HepG2 (cell line): Measurements from ENCODE around the gene SQOR. TPM values are rescaled to one million over a fixed set of nuclear protein-coding genes. Genes with fewer than 3 reads are reported as not detected.

Experiments
- ARID2 ChIP-seq: sonication (generic); formaldehyde crosslinking; IDR thresholded peaks from 2 replicates; pipeline ENCODE4 v1.8.1; 2022; ENCODE audit warnings: mild to moderate bottlenecking, missing genetic modification reagents, borderline replicate concordance
- CHD2 ChIP-seq: IDR thresholded peaks from 2 replicates; pipeline ENCODE4 v1.6.1; 2011; ENCODE audit warnings: low read depth, low read length, improper control_type of control experiment
- DR1 ChIP-seq: sonication (generic); formaldehyde crosslinking; IDR thresholded peaks from 2 replicates; pipeline ENCODE4 v1.8.0; 2021; ENCODE audit warnings: mild to moderate bottlenecking, missing genetic modification reagents, inconsistent platforms
- HDAC2 ChIP-seq: sonication (generic); formaldehyde crosslinking; IDR thresholded peaks from 2 replicates; pipeline ENCODE4 v1.4.0; 2020; ENCODE audit warnings: missing genetic modification reagents
- IKZF4 ChIP-seq: sonication (generic); formaldehyde crosslinking; IDR thresholded peaks from 2 replicates; pipeline ENCODE4 v1.5.1; 2020; ENCODE audit warnings: borderline replicate concordance, mild to moderate bottlenecking, low read depth, missing genetic modification reagents; ENCODE audit errors: not compliant biosample characterization
- NFIC ChIP-seq: IDR thresholded peaks from 2 replicates; pipeline ENCODE4 v1.6.1; 2012; ENCODE audit warnings: mild to moderate bottlenecking, low read length, inconsistent platforms
- RBM22 ChIP-seq: fragments of 200-400 bp; formaldehyde crosslinking; optimal IDR thresholded peaks from 2 replicates; pipeline ENCODE3; 2017; ENCODE audit warnings: mild to moderate bottlenecking, low read length, moderate library complexity
- SYNCRIP ChIP-seq: fragments of 200-400 bp; formaldehyde crosslinking; IDR thresholded peaks from 2 replicates; pipeline ENCODE4 v1.6.1; 2018; ENCODE audit warnings: mild to moderate bottlenecking, low read depth, low read length; ENCODE audit not compliant: insufficient read depth
- TCF7 ChIP-seq: sonication (generic); IDR thresholded peaks from 2 replicates; pipeline ENCODE4 v1.6.1; 2016; ENCODE audit warnings: antibody characterized with exemption, low read depth
- U2AF2 ChIP-seq: fragments of 200-400 bp; formaldehyde crosslinking; IDR thresholded peaks from 2 replicates; pipeline ENCODE4 v1.6.1; 2017; ENCODE audit warnings: low read depth, mild to moderate bottlenecking, low read length
- ZFAT ChIP-seq: sonication (generic); formaldehyde crosslinking; conservative IDR thresholded peaks from 2 replicates; pipeline ENCODE4 v1.8.1; 2023; ENCODE audit warnings: missing genetic modification reagents, inconsistent platforms
- ZKSCAN5 ChIP-seq: sonication (generic); formaldehyde crosslinking; IDR thresholded peaks from 2 replicates; pipeline ENCODE4 v1.5.1; 2020; ENCODE audit warnings: mild to moderate bottlenecking, missing genetic modification reagents
- ZNF138 ChIP-seq: sonication (generic); formaldehyde crosslinking; IDR thresholded peaks from 2 replicates; pipeline ENCODE4 v1.5.0; 2020; ENCODE audit warnings: mild to moderate bottlenecking, low read depth, missing genetic modification reagents
- ZNF317 ChIP-seq: sonication (generic); formaldehyde crosslinking; IDR thresholded peaks from 2 replicates; pipeline ENCODE4 v1.5.0; 2020; ENCODE audit warnings: mild to moderate bottlenecking, missing genetic modification reagents
- ZNF432 ChIP-seq: sonication (generic); formaldehyde crosslinking; IDR thresholded peaks from 2 replicates; pipeline ENCODE4 v1.5.0; 2020; ENCODE audit warnings: missing genetic modification reagents, mild to moderate bottlenecking, borderline replicate concordance
- ZNF616 ChIP-seq: sonication (generic); formaldehyde crosslinking; IDR thresholded peaks from 2 replicates; pipeline ENCODE4 v1.5.0; 2020; ENCODE audit warnings: low read depth, mild to moderate bottlenecking, missing genetic modification reagents
- ZNF644 ChIP-seq: IDR thresholded peaks from 2 replicates; pipeline ENCODE4 v1.6.1; 2016; ENCODE audit warnings: low read depth
- ZNF772 ChIP-seq: sonication (generic); formaldehyde crosslinking; IDR thresholded peaks from 2 replicates; pipeline ENCODE4 v1.5.0; 2020; ENCODE audit warnings: mild to moderate bottlenecking, missing genetic modification reagents
- ZNF850 ChIP-seq: sonication (generic); formaldehyde crosslinking; conservative IDR thresholded peaks from 2 replicates; pipeline ENCODE4 v1.9.0; 2021; ENCODE audit warnings: mild to moderate bottlenecking, missing genetic modification reagents
- ZSCAN29 ChIP-seq: sonication (generic); formaldehyde crosslinking; conservative IDR thresholded peaks from 2 replicates; pipeline ENCODE4 v1.4.0; 2020; ENCODE audit warnings: mild to moderate bottlenecking, missing genetic modification reagents
- polyA plus RNA-seq, 8 experiments: library from polyadenylated mRNA; depleted of rRNA in 3 of 8; stranded (reverse) in 7 of 8; unstranded in 1 of 8; fragments of >200 nt; fragmentation: Illumina TruSeq in 4 of 8; extraction: Trizol in 4 of 8; gene quantifications; 2 replicates each; pipeline versions ENCODE4 v1.2.1 to v1.2.3, GENCODE V29; 2011 to 2016; ENCODE audit warnings: low read depth in 4 of 8, missing spikeins in 1 of 8, mixed read lengths in 1 of 8; ENCODE audit not compliant: insufficient read depth in 1 of 8
- total RNA-seq, 5 experiments: library from RNA; depleted of rRNA; stranded (reverse); fragments of >200 nt; fragmentation: Illumina TruSeq; extraction: Trizol; gene quantifications; 2 replicates each; pipeline ENCODE4 v1.2.3, GENCODE V29; 2016; ENCODE audit warnings: low read depth in 1 of 5
- TF ChIP-seq, protein P1 (sequence below): sonication (generic); formaldehyde crosslinking; IDR thresholded peaks from 2 replicates; pipeline ENCODE4 v1.4.0; 2020; ENCODE audit warnings: mild to moderate bottlenecking, missing genetic modification reagents
- TF ChIP-seq, protein P2 (sequence below): sonication (generic); formaldehyde crosslinking; conservative IDR thresholded peaks from 2 replicates; pipeline ENCODE4 v1.4.0; 2020; ENCODE audit warnings: missing genetic modification reagents
- TF ChIP-seq, protein P3 (sequence below): sonication (generic); formaldehyde crosslinking; IDR thresholded peaks from 2 replicates; pipeline ENCODE4 v1.5.0; 2020; ENCODE audit warnings: mild to moderate bottlenecking, missing genetic modification reagents
- TF ChIP-seq, protein P4 (sequence below): sonication (generic); formaldehyde crosslinking; IDR thresholded peaks from 2 replicates; pipeline ENCODE4 v1.4.0; 2020; ENCODE audit warnings: low read depth, mild to moderate bottlenecking, missing genetic modification reagents

SQOR gene
- total and polyA plus RNA-seq, 2 of the 13 experiments (the other 11 are each of a cell fraction or from before 2014, with no cell fraction given), result 19.3 to 19.4 TPM

DNA sequence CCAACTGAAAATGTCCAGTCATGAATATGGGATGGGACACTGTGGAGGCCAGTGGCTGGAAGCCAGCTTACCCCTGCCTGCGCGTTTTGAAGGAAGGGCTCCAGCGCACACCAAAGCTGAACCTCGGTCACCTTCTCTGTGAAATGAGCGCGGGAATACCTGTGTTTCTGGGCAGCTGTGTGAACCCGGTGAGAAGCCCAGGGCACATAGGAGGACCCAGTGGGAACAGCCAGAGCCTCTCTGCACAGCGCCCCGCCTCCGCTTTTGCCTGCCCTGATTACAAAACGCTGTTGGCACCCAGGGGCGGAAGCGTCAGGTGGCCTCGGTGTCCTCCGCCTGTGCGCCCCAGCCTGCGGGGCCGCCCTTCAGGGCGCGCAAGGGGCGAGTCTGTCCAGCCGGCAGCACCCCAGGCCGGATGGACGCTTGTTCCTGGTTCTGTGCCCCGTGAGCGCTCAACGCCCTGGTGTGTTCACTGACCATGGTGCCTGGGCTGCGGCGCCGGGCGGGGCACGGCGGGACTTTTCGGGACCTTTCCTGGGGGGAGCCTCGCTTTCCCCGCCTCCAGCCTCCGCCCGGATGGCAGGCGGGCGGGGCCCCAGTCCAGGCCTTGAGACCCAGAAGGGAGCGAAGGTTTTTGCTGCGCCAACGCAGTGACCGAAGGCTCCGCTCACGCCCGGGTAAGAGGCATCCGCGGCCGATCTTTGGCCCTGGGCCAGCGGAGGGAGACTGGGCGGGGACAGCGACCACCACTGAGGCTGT, at the start of gene SQOR (continued):
- TF ChIP-seq DR1 (CRISPR knock-in tag), result peak; percentile 30; the same call in 1 of the 2 replicates
- no peak for TF ChIP-seq ZNF138 (CRISPR knock-in tag)
- TF ChIP-seq ZNF772, result peak; percentile 21; the same call in 1 of the 2 replicates
- 0 out of 2 replicates have a peak, but pooled peaks have one; percentile 8 for TF ChIP-seq CHD2
- TF ChIP-seq IKZF4, result no peak
- TF ChIP-seq ZFAT (CRISPR knock-in tag), result no peak
- TF ChIP-seq ZNF317, result peak; percentile 73; the same call in 1 of the 2 replicates
- TF ChIP-seq ZNF644 (CRISPR knock-in tag), result peak; percentile 26; the same call in 1 of the 2 replicates
- TF ChIP-seq, protein P1, sequence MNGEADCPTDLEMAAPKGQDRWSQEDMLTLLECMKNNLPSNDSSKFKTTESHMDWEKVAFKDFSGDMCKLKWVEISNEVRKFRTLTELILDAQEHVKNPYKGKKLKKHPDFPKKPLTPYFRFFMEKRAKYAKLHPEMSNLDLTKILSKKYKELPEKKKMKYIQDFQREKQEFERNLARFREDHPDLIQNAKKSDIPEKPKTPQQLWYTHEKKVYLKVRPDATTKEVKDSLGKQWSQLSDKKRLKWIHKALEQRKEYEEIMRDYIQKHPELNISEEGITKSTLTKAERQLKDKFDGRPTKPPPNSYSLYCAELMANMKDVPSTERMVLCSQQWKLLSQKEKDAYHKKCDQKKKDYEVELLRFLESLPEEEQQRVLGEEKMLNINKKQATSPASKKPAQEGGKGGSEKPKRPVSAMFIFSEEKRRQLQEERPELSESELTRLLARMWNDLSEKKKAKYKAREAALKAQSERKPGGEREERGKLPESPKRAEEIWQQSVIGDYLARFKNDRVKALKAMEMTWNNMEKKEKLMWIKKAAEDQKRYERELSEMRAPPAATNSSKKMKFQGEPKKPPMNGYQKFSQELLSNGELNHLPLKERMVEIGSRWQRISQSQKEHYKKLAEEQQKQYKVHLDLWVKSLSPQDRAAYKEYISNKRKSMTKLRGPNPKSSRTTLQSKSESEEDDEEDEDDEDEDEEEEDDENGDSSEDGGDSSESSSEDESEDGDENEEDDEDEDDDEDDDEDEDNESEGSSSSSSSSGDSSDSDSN (CRISPR knock-in tag), result peak; percentile 98
- no peak for TF ChIP-seq U2AF2
- no peak for TF ChIP-seq ZNF432
- no peak for TF ChIP-seq NFIC
- TF ChIP-seq RBM22, result no peak
- TF ChIP-seq HDAC2 (CRISPR knock-in tag), result peak; percentile 64
- 0 out of 2 replicates have a peak, but pooled peaks have one; percentile 24 for TF ChIP-seq ARID2 (CRISPR knock-in tag)
- TF ChIP-seq, protein P2, sequence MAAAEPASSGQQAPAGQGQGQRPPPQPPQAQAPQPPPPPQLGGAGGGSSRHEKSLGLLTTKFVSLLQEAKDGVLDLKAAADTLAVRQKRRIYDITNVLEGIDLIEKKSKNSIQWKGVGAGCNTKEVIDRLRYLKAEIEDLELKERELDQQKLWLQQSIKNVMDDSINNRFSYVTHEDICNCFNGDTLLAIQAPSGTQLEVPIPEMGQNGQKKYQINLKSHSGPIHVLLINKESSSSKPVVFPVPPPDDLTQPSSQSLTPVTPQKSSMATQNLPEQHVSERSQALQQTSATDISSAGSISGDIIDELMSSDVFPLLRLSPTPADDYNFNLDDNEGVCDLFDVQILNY (CRISPR knock-in tag), result no peak
- TF ChIP-seq, protein P3, sequence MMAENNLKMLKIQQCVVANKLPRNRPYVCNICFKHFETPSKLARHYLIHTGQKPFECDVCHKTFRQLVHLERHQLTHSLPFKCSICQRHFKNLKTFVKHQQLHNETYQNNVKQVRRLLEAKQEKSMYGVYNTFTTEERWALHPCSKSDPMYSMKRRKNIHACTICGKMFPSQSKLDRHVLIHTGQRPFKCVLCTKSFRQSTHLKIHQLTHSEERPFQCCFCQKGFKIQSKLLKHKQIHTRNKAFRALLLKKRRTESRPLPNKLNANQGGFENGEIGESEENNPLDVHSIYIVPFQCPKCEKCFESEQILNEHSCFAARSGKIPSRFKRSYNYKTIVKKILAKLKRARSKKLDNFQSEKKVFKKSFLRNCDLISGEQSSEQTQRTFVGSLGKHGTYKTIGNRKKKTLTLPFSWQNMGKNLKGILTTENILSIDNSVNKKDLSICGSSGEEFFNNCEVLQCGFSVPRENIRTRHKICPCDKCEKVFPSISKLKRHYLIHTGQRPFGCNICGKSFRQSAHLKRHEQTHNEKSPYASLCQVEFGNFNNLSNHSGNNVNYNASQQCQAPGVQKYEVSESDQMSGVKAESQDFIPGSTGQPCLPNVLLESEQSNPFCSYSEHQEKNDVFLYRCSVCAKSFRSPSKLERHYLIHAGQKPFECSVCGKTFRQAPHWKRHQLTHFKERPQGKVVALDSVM (CRISPR knock-in tag), result no peak; the same call in none of the 2 replicates
- TF ChIP-seq ZNF850 (CRISPR knock-in tag), result no peak
- no peak; the same call in 1 of the 2 replicates for TF ChIP-seq ZNF616 (CRISPR knock-in tag)
- peak; percentile 88 for TF ChIP-seq ZSCAN29
- no peak for TF ChIP-seq TCF7
- no peak for TF ChIP-seq ZKSCAN5 (CRISPR knock-in tag)
- TF ChIP-seq, protein P4, sequence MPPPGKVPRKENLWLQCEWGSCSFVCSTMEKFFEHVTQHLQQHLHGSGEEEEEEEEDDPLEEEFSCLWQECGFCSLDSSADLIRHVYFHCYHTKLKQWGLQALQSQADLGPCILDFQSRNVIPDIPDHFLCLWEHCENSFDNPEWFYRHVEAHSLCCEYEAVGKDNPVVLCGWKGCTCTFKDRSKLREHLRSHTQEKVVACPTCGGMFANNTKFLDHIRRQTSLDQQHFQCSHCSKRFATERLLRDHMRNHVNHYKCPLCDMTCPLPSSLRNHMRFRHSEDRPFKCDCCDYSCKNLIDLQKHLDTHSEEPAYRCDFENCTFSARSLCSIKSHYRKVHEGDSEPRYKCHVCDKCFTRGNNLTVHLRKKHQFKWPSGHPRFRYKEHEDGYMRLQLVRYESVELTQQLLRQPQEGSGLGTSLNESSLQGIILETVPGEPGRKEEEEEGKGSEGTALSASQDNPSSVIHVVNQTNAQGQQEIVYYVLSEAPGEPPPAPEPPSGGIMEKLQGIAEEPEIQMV (CRISPR knock-in tag), result no peak; the same call in 1 of the 2 replicates
- no peak for TF ChIP-seq SYNCRIP
